GM21825 (cell line): ENCODE data around the gene QKI.

Experiments used
- ATAC-seq: cut with Tn5 transposase; IDR thresholded peaks from one replicate; pipeline ENCODE4 v1.9.1; 2021; ENCODE audit warnings: mild to moderate bottlenecking, moderate library complexity; ENCODE audit not compliant: unreplicated experiment

Gene QKI

DNA sequence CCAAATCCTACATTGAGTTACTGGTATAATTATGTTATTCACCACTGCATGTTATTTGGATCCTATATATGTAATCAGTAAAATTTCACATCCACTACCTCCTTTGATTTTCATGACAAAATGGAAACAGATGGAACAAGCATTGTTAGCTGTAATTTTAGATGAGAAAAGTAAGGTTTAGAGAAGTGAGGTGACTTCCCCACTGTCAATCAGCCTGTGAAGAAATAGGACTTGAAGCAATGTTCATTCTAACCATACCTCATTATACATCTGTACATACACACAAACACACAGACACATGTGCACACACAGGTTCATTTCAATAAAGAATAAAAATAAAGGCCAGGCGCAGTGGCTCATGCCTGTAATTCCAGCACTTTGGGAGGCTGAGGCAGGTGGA lies 23.7 kb upstream of the QKI start:
- ATAC-seq: no peak

DNA sequence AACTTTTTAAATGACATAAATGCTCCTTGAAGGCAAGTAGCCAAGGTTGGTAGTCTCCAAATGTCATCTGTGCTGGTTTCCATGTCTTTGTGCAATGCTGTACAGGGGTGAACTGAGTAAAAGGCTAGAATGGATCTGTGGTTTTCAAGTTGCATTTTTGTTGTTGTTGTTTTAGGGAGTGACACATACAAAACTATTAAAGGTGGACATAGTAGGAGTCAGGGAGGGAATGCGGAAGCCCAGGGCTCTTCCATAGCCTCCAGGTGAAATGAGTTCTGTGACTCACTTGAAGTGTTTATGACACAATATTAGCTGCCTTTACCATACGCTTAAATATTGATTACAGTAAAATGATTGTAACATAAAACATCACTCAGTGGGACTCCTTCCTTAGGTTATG lies 22.5 kb upstream of the QKI start:
- ATAC-seq: no peak

DNA sequence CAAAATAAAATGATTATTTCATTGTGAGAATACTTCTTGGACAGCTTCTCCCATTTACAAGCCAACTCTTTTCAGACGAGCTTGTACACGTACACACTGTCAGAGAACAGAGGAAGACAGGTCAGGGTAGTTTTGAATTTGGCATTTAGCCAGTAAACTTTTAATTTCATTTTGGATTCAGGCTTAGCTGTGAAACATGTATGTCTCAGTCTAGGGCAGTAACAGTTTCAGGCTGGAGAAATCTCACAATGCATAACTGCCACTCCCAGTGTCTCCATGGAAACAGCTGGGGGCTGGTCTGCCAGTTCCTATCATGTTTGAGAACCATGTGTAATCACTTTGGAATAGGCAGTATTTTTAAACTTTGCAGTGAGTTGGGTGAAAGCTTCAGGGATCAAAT lies 22.0 kb upstream of the QKI start:
- no peak for ATAC-seq

DNA sequence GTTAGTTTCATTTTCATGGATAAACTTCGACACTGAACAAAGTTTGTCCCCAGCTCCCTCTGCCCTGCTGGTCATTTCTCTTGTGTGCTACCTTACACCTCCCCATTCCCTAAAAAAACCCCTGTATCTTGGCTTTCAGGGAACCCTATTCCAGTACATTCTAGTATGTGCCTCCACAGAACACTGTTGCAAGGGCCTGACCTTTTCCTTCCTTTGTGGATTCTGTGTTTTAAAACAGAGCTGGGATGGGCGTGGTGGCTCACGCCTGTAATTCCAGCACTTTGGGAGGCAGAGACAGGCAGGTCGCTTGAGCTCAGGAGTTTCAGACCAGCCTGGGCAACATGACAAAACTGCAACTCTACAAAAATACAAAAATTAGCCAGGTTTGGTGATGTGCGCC lies 20.6 kb upstream of the QKI start:
- ATAC-seq: no peak

DNA sequence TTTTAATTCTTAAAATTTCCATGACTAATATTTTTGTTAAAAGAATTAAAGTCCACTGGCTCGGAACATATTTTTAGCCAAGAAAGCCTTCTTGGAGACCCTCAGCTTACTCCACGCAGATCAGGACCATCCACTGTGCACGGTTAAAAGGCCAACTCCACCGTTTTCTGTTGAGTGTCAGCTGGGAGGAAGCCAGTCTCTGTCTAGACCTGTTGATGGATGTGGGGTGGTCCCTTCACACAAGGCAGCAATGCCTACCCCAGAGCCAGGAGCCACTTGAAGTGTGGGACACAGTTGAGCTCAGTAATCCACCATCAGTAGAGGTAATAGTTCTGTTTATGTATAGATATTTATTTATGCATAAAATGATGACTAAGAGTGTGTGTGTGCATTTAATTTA lies 19.9 kb upstream of the QKI start:
- no peak for ATAC-seq

DNA sequence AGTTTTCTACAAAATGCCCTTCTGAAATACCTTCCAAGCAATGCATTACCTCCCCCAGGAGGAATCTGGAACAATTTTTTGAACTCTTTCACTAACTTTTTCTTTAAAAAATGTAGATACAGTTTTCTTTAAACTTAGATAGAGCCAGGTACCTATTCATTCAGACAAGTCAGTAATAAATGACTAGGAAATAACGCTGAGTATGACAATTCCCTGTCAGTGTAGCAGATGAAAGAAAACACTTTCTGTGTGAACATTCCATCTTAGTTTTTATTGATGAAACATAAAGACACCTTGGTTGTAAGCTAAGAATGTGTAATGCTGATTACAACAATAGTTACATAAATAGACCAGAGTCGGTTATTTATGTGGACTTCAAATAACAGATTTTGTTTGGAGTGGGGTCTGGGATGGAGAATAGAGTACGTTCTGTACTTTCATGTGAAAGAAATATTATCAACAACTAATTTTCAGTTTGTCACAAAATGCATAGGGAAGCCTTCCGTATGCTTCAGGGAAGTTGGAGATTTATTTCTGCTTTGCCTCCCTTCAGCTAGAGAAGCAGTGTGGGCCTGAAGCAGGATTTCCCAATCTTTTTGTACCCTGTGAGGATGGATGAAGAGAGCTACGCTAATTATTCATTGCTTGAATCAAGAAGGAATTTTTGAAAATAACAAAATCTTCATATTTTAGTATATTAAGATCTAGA lies 19.2 kb upstream of the QKI start:
- ATAC-seq: no peak

DNA sequence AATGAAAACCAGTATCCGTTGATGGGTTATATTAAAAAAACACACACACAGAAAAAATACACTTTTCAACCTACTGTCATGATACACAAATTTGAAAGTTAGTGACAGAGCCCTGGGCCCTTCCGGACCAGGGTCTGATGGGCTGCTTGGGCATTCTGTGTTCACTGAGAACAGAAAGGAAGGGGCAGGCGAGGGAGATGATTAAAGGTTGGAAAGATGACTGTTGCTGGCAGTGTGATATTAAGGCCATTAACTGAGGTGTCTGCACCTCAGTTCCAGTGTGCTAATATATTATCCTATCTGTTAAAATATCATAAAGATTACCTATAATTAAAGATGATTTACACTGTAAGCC lies 18.7 kb upstream of the QKI start:
- ATAC-seq: no peak

DNA sequence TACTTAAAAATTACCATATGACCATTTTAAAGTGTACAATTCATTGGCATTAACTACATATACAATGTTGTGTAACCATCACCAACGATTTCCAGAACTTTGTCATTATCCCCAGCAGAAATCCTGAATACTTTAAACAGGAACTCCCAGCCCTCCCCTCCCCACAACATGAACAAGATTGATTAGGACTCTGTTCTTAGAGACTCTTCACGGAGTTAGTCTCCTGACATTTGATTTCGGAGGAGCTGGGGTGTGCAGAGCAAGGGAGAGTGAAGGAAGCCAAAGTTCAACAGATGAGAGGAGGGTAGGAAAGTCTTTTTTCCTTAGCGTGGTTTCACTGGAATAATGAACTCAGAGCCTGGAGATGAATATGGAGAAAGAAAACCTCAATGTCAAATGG lies 17.2 kb upstream of the QKI start:
- ATAC-seq: no peak

DNA sequence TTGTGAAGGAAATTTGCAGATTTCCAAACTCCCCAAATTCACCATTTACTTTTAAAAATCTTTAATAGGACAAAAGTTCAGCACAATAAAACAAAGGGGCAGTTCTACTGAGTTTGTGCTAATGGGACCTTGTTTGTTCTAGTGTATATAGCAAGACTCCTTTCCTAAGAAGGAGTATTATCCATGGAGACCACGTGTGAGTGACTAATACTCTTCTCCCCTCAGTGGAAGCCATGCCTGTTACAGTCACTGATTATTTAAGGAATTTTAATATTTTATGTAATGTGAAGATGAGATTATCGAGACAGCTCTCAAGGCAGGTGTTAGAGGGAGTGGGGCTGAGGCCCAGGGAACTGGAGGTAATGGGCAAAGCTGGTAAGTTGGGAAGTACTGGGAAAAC lies 16.4 kb upstream of the QKI start:
- ATAC-seq: no peak

DNA sequence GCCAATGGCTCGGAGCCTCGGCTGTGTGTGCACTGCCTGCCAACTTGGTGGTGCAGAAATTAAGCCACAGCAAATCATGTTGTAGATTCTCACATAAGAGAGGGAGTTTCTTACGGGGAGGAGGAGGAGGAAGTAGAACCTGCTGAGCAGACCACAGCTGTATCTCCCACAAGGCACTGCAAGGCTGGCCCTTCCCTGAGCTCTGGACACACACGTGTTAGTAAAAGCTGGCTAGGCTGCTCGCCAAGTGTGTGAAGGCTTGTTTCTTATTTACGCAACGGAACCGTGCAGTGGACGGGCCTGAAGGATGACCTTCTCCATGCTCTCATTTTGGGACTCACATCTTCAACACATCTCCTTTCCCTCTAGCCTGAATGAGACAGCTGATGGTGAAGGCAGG lies 15.7 kb upstream of the QKI start:
- peak; percentile 54 for ATAC-seq

DNA sequence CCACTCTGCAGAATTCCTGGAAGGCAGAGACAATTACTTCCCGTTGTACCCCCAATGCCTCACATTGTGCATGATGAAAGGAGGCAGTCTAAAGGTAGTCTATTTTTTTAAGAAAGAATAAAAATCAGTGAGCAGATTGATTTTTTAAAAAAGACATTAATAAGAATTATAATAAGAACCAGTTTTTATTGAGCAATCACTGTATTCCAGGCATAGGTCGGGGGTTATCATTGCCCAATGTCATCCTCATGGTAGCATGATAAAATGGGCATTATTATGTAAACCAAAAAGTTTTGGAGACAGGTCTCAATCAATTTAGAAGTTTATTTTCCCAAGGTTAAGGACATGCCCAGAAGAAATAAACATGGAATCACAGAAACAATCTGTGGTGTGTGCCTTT lies 14.0 kb upstream of the QKI start:
- ATAC-seq: no peak

DNA sequence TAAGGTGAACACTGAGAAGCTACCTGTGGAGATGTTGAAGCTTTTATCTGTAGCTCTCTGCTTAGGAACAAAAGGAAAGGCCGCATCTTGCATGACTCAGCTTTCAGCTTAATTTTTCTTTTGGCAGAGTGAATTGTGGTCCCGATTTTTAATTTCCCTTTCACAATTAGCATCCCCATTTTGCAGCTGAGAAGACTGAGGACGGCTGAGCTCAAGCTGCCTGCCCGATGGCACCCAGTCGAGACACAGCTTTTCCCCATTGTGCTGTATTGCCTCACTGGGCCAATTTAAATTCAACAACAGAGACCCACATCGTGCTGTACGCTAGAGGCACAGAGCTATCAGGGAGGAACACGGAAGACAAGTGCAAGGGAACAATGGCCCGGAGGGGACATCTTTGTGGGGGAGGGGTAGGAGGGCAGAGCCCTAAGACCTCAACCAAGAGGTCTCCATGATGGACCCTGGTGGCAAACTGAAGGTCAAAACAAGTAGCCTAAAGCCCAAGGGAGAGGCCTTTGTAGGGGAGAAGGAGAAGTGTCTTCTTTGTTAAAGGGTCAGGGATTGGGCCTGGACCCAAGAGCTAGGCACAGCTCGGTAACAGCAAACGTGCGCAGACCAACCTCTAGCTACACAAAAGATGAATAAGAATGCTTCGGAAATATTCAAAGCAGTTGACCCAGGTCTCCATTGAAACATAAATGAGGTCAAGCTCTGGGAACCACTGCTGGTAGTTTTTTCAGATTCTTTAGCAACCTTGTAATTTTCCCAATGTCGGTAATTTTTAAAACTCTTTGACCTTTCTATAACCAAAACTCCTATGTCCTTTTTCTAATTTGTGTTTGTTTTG lies 13.3 kb upstream of the QKI start:
- no peak for ATAC-seq

DNA sequence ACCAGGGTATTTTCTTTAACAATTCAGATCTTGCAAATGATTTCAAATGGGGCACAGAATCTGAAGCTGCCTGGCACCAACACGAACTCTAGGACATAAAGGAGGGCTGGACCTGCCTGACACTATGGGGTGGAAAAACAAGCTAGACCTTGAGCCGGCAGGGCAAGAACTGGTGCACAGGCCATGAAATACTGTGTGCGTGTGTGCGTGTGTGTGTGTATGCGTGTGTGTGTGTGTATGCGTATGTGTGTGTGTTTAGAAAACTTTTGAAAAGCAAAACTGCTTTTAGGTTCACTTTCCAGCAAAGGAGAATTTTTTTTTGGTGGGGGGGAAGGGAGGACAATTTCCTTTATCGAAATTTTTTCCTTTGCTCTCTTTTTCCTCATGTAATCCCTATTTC lies 11.9 kb upstream of the QKI start:
- ATAC-seq: no peak

DNA sequence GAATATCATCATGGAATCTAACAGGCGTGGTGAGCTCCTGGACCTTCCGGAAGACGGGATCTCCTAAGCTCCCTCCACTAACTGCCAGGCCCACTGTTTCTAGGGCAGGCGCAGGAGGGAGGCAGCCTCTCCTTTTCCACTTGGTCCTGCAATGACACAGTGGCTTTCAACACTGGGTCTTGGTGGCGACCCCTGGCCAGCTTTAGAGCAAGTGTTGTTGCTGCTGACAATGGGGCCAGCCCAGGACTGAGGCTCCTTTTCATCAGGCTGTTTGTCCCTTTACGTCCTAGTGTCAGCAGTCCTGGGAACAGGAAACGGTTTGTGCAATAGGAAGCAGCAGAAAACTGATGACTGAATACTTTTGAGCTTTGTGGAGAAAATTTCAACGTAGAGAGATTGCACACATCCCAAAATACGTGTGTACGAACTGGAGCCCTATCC lies 9.7 kb upstream of the QKI start:
- ATAC-seq: no peak

DNA sequence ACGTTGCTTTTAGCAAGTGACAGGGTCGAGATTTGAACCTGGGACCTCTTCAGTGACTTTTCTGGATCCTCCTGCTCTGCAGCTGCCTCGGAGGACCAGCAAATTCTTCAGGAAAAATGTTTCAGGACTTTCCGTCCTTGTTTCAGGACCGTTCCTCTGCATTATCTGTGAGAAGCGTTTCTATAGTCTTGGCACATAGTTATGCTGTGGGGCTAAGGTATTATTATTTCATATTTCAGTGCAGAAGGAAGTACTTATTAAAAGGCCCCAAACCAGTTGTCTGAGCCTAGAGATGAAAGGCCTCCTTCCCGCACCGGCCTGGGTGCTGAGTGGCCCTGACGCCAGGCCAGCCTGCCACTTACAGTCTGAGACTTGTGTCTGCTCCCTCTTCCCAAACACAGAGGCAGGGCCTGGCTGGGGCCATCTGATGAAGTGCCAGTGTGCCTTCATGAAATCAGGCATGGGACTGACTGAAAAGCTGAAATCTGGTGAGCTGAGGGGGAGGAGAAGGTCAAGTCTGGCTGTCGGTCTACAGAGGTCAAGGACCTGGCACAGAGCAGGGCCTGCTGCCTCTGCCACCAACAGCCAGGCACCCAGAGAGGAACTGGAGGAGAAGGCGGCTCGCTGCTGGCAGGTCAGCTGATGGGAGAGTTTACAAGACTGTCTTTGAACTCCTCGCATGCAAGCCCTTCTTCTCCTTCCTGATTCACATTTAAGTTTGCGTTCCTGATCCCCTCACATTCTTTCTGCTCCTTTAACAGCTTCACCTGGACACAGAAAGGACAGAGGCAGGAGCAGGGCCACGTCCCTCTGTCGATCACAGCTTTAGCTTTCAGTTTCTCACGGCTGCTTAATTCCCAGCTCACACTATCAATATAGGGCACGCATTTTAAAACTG lies 8.9 kb upstream of the QKI start:
- peak; percentile 84 for ATAC-seq

DNA sequence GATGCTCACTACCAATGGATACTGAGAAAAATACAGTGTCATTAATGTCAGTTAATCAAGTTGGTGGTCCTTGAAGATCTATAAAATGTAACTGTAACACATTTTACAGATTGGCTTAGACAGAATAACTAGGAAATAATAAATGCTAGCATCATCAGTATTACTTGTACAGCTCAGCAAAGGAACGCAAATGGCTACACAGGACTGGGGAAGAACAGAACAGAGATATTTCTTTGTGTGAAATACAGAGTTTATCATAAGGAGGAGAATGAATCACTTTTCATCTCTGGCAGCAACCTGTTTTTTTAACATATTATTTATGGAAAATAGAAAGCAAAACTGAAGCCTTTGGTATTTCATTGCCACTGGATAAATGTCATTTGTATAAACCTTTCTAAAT lies 8.2 kb upstream of the QKI start:
- peak; percentile 9 for ATAC-seq

DNA sequence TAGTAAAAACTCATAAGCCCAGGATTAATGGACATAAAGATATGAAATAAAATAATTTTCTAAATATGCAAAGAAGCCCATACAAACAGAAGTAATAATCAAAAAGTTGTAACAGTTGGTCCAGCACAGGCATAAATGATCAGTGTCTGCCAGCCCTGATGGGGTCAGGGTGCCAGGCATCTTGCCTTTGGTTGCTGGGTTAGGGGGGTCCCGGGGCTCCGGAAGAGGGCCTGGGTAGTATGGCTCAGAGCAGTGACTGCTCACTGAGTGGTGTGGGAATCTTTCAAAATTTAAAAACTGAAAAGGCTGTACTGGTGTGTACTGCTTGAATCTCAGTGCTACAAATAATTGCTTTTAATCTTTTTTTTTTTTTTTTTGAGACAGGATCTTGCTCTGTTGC lies 7.7 kb upstream of the QKI start:
- ATAC-seq: no peak

DNA sequence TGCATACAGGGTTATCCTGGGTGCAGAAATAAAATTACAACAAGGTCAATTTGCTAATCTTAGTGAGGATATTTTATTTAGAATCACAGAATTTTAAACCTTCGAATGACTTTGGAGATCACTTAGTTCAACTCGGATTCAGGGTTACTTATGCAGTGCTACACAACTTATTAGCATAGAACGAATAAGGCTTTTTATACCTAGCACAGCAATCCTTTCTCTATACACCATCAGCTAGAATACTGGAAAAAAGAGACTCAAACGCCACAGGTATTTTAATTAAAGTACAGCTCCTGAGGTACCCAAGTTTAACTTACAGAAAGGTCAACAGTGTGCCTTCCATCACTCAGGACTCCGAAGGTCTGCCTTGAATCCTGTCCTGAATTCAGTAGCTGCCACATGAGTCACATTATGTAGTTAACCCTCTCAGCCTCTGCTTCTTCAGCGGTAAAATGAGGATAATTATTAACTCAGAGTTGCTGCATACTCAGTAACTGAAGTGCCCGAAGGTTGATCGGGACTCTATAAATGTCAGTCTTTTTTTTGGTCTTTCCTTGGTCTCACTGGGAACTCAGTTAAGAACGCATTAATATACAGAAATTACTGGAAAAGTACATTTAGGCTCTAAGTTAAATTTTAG lies 6.0 kb upstream of the QKI start:
- no peak for ATAC-seq

DNA sequence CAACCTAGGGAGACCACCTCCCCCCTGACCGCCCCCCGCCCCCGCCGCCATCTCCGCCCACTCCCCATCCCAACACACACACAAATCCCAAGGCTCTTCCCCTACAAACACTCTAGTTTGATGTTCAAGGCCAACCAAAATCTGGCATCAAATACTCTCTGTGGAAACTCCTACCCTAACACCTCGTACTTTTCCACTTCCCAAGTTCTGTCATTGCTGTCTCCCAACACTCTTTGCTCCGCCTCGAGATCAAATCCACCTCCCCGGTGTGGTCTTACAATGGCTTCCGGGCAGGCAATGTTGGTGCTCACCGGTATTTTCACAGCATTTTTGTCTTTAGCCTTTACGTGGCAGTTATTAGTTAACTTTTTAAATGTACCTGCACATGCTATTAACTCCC lies 4.8 kb upstream of the QKI start:
- no peak for ATAC-seq

DNA sequence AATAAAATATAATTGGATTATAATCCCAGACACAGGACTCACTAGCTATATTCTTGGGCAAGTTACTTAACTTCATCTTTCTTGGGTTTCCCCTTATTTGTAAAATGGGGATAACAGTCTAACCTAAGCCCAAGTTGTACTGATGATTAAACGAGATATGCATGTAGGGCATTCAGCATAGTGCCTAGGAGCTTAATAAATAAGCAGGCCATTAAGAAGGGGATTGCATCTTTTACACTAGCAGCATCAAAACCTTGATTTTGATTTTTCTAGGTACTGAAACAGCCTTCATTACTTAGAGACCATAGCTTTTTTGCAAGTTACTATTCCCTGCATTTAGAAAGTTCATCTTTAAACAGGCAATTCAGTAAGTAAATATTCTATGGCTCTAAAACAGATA lies 2.2 kb upstream of the QKI start:
- no peak for ATAC-seq

DNA sequence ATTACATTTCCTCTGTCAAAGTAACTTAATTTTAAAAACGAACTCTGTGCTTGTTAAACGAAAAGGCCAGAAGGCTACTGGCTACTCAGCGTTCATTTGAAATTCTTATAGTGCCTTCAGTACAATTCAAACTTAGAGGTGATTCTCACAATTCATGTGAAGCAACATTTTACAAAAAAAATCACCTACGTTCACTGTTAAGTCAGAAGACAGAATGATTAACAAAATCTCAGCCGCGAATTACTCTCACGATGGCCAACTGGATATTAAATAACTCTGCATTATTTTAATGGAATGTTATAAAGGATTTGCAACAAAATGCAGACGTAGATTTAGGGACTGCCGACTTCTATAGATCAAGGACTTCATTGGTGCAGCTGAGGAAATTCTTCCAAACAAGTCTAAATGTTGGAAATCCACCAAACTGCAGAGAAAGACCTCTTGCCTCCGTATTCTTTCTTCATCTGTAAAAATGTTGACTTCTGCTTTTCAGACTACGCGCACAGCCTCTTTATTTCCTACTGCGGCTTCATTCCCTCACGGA lies 1.6 kb upstream of the QKI start:
- no peak for ATAC-seq
